ENCODE data around the gene HKDC1. TPM values are rescaled to one million over a fixed set of nuclear protein-coding genes. Genes with fewer than 3 reads are reported as not detected.

The HKDC1 gene
- total RNA-seq, 2 donors from 2014 or later = 14.7 to 19.0 TPM

DNA sequence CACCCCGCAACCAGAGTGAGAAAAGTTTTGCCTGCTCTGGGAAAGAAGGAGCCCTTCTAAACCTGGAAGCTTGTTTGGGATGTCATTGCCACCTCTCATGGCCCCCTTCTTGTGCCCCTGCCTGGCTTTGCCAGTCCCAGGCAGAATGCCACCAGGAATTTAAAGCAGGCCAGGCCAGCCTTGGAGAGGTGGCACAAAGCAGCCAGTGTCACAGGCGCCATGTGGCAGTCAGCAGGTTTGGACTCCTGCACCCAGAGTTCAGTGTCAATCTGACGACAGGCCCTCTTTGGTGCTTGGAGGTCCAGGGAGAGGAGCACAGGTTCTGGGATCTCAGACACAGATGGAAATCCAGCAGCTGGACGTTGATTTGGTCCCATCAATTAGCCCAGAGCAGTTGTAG, 70.9 kb downstream of the HKDC1 start:
- intact Hi-C loops (cut with DNase I) = no loop called here
- Histone ChIP-seq H3K27me3 (no peaks in the 10 kb centered on the region), H3K4me3 (no peak overlapping the region), H3K36me3 (no peaks in the 10 kb centered on the region), H3K4me1 (no peaks in the 10 kb centered on the region), H3K9me3 (no peaks in the 10 kb centered on the region), H3K27ac (no peak overlapping the region), H3K9ac (ENCODE audit: low read depth in 2 of 2, low read length in 2 of 2) (no peak overlapping the region)
- TF ChIP-seq, protein P1, sequence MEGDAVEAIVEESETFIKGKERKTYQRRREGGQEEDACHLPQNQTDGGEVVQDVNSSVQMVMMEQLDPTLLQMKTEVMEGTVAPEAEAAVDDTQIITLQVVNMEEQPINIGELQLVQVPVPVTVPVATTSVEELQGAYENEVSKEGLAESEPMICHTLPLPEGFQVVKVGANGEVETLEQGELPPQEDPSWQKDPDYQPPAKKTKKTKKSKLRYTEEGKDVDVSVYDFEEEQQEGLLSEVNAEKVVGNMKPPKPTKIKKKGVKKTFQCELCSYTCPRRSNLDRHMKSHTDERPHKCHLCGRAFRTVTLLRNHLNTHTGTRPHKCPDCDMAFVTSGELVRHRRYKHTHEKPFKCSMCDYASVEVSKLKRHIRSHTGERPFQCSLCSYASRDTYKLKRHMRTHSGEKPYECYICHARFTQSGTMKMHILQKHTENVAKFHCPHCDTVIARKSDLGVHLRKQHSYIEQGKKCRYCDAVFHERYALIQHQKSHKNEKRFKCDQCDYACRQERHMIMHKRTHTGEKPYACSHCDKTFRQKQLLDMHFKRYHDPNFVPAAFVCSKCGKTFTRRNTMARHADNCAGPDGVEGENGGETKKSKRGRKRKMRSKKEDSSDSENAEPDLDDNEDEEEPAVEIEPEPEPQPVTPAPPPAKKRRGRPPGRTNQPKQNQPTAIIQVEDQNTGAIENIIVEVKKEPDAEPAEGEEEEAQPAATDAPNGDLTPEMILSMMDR (IDR thresholded peaks at IDR 0.05) = no peak
- DNase-seq = no peak

DNA sequence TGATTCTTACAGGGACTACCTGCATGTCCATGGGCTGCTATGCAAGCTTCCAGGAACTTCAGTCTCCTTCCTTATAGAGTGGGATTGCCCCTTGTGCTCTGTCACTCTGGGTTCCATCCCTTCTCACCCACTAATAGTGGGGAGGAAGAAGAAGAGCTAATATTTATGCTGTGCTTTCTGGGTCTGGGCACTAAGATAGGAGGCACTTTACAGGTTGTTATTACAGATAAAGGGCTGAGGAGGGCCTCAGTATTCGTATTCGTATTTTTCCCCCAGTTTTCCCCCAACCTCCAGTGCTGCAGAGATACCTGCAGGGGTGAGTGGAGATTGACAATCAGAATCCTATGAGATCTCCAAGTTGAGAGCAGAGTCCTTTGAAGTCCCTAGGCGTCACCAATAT, 72.3 kb downstream of the HKDC1 start:
- no peak for DNase-seq
- no peaks in the 10 kb centered on the region for H3K36me3 ChIP-seq
- TF ChIP-seq, protein P1 (IDR thresholded peaks at IDR 0.05) = no peak
- no peaks in the 10 kb centered on the region for H3K4me1 ChIP-seq
- H3K27me3 ChIP-seq = no peaks in the 10 kb centered on the region
- H3K4me3 ChIP-seq = no peak overlapping the region
- no peaks in the 10 kb centered on the region for H3K9me3 ChIP-seq
- H3K9ac ChIP-seq (ENCODE audit: low read depth in 2 of 2, low read length in 2 of 2) = no peak overlapping the region
- no peak overlapping the region for H3K27ac ChIP-seq
- intact Hi-C loops (cut with DNase I) = no loop called here

DNA sequence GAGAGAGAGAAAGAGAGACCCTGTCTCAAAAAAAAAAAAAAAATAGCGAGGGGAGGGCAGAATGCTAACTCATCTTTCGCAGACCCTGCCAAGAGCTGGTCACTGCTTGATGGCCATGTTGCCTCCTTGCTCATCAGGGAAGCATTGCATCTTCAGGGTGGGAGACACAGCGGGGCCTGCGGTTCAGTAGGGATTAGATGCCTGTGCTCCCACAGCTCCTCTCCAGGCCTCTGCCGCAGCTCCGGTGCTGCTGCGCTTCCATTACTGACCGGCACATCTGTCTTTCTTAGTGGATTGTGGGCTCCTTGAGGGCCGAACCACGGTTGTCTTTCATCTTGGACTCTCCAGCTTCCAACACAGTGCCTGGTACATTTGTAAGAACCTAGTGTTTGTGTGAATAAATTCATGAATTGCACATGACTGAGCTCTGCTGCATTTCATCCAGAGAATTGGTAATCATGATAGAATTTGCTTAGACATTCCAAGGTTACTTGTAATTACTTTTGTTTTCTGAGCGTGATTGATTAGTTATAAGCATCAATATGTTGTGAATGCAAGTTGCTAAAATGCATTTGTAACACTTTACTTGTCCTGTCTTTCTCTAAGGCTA, 75.0 kb downstream of the HKDC1 start:
- intact Hi-C loops (cut with DNase I) = no loop called here
- H3K4me3 ChIP-seq = no peak overlapping the region
- H3K9me3 ChIP-seq = no peaks in the 10 kb centered on the region
- TF ChIP-seq, protein P1 (IDR thresholded peaks at IDR 0.05) = no peak
- no peak for DNase-seq
- no peaks in the 10 kb centered on the region for H3K4me1 ChIP-seq
- no peak overlapping the region for H3K27ac ChIP-seq
- no peak overlapping the region for H3K9ac ChIP-seq (ENCODE audit: low read depth in 2 of 2, low read length in 2 of 2)
- no peaks in the 10 kb centered on the region for H3K36me3 ChIP-seq
- H3K27me3 ChIP-seq = no peaks in the 10 kb centered on the region

DNA sequence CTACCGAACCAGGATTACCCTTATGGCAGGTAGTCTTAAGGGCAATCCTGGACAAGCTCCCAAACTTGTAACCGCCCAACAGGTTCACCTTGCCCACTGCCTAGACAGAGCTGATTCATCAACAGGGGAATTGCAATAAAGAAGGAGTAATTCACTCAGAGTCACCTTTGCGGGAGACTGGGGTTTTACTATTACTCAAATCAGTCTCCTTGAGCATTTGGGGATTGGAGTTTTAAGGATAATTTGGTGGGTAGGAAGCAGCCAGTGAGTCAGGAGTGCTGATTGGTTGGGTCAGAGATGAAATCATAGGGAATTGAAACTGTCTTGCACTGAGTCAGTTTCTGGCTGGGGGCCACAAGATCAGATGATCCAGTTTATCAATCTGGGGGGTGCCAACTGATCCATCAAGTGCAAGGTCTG, 83.5 kb downstream of the HKDC1 start:
- Histone ChIP-seq H3K4me1 (no peaks in the 10 kb centered on the region), H3K36me3 (no peaks in the 10 kb centered on the region), H3K4me3 (no peak overlapping the region), H3K27me3 (no peaks in the 10 kb centered on the region), H3K27ac (no peak overlapping the region), H3K9me3 (no peaks in the 10 kb centered on the region), H3K9ac (ENCODE audit: low read depth in 2 of 2, low read length in 2 of 2) (no peak overlapping the region)
- TF ChIP-seq, protein P1 (IDR thresholded peaks at IDR 0.05) = no peak
- no peak for DNase-seq
- intact Hi-C loops (cut with DNase I) = no loop called here

DNA sequence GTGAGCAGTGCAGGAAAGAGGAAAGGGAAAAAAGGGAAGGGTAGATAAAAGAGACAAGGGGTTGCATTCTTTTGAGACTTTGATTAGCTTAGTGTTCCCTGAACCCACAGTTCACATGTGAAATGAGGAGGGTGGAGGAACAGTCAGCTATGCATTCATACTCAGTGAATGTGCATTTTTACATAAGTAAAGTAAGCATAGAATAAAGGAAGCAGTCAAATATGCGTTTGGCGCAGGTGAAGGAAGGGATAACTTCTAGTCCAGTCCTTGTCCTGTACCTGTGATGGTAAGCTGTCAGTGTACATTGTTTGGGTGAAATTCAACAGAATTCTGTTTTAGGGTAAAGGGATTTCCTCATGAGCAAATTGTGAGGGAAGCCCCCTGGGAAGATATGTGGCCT, 86.3 kb downstream of the HKDC1 start:
- TF ChIP-seq, protein P1 (IDR thresholded peaks at IDR 0.05) = no peak
- no peak for DNase-seq
- Histone ChIP-seq H3K9ac (ENCODE audit: low read depth in 2 of 2, low read length in 2 of 2) (no peak overlapping the region), H3K4me1 (no peaks in the 10 kb centered on the region), H3K27ac (no peak overlapping the region), H3K4me3 (no peak overlapping the region), H3K9me3 (no peaks in the 10 kb centered on the region), H3K36me3 (no peaks in the 10 kb centered on the region), H3K27me3 (no peaks in the 10 kb centered on the region)
- intact Hi-C loops (cut with DNase I) = no loop called here
